Panc1 (cell line): ENCODE measurements around the gene VTI1A. TPM values are rescaled to one million over a fixed set of nuclear protein-coding genes. Genes with fewer than 3 reads are reported as not detected.

Experiments
- ATAC-seq: fragments of 200-7000 bp; cut with Tn5 transposase; 2 replicates; pipeline ENCODE4 v1.9.1; 2020; ENCODE audit warnings: mild to moderate bottlenecking, moderate library complexity
- BruUV-seq: library from RNA; stranded (reverse); fragments of 400-500 nt; replicated peaks from 2 replicates; lab custom pipeline; 2021; lab: Mats Ljungman, UMichigan
- CTCF ChIA-PET: fragments of 300-600 bp; sonication (Branson Sonifier 250); formaldehyde crosslinking; loops from one replicate; lab custom pipeline; 2022; ENCODE audit warnings: antibody characterized with exemption; lab: Charles Lee
- POLR2A ChIA-PET: fragments of 300-600 bp; sonication (Branson Sonifier 250); formaldehyde crosslinking; loops from one replicate; lab custom pipeline; 2022; ENCODE audit warnings: antibody characterized with exemption; lab: Charles Lee
- DNase-seq: peaks from one replicate; pipeline ENCODE4 v3.0.0-alpha.2; 2010; ENCODE audit warnings: low read depth, low spot score
- H3K27ac ChIP-seq: 2 replicates; pipeline ENCODE4 v1.5.1; 2011; ENCODE audit warnings: mild to moderate bottlenecking, low read length, inconsistent platforms
- H3K27me3 ChIP-seq: fragments of 200-500 bp; sonication (Bioruptor generic); 2 replicates; pipeline ENCODE4 v1.6.0; 2014; ENCODE audit warnings: low read length, inconsistent platforms; ENCODE audit not compliant: control insufficient read depth, insufficient read depth
- H3K36me3 ChIP-seq: fragments of 200-500 bp; sonication (Bioruptor generic); 2 replicates; pipeline ENCODE4 v1.5.1; 2014; ENCODE audit warnings: inconsistent platforms, mild to moderate bottlenecking, low read length, moderate library complexity; ENCODE audit not compliant: control insufficient read depth, insufficient read depth
- H3K4me1 ChIP-seq: 2 replicates; pipeline ENCODE4 v1.5.1; 2011; ENCODE audit warnings: inconsistent platforms, mild to moderate bottlenecking, low read length, moderate library complexity; ENCODE audit not compliant: control insufficient read depth, insufficient read depth
- H3K4me3 ChIP-seq, 2 experiments: 2 replicates each; pipeline ENCODE4 v1.5.1; 2011 to 2012; ENCODE audit warnings: low read depth in 2 of 2, low read length in 2 of 2, mild to moderate bottlenecking in 2 of 2, inconsistent platforms in 1 of 2, moderate library complexity in 1 of 2
- H3K9me3 ChIP-seq: fragments of 200-500 bp; sonication (Bioruptor generic); 2 replicates; pipeline ENCODE4 v1.5.1; 2014; ENCODE audit warnings: low read depth, mild to moderate bottlenecking, inconsistent platforms, low read length, moderate library complexity; ENCODE audit not compliant: control insufficient read depth, insufficient read depth
- CTCF ChIP-seq: fragments of 450-650 bp; IDR thresholded peaks from 2 replicates; pipeline ENCODE4 v1.5.1; 2017; ENCODE audit warnings: mild to moderate bottlenecking
- POLR2AphosphoS5 ChIP-seq: IDR thresholded peaks from 2 replicates; pipeline ENCODE4 v1.6.1; 2012; ENCODE audit warnings: mild to moderate bottlenecking, low read depth, low read length, moderate library complexity
- REST ChIP-seq, 2 experiments: IDR thresholded peaks; 2 replicates each; pipeline ENCODE4 v1.6.1; 2011 to 2012; ENCODE audit warnings: low read depth in 2 of 2, control low read depth in 1 of 2, low read length in 1 of 2, mild to moderate bottlenecking in 1 of 2, moderate library complexity in 1 of 2; ENCODE audit not compliant: insufficient read depth in 1 of 2
- SIN3A ChIP-seq: IDR thresholded peaks from 2 replicates; pipeline ENCODE4 v1.6.1; 2012; ENCODE audit warnings: low read depth, mild to moderate bottlenecking, low read length, moderate library complexity, borderline replicate concordance; ENCODE audit not compliant: insufficient read depth
- TCF7L2 ChIP-seq: IDR thresholded peaks from 2 replicates; pipeline ENCODE4 v1.6.1; 2011; ENCODE audit warnings: mild to moderate bottlenecking, low read depth, low read length, inconsistent platforms
- in situ Hi-C: cut with HindIII; loops from 2 replicates; pipeline ENCODE4 v1.10.0; 2016; ENCODE audit warnings: low sequenced_read_pairs, low pct_unique_long_range_greater_than_20kb
- intact Hi-C: fragments of 100-400 bp; cut with micrococcal nuclease; formaldehyde crosslinking; loops from one replicate; pipeline ENCODE4 v1.10.0; 2022; ENCODE audit not compliant: unreplicated experiment
- total RNA-seq: library from RNA; stranded (reverse); gene quantifications from one replicate; pipeline ENCODE4 v1.2.1, GENCODE V29; 2021; ENCODE audit not compliant: unreplicated experiment

The VTI1A gene
- total RNA-seq, 1 experiment from 2014 or later, result 36.3 TPM

GRCh38 chr10:112507046-112507445 is 60.0 kb downstream of the VTI1A start:
- POLR2A ChIA-PET, result no interaction called here
- no peak overlapping the region for H3K27ac ChIP-seq
- in situ Hi-C loops, result no loop called here
- no peaks in the 10 kb centered on the region for H3K27me3 ChIP-seq
- no TSS peak for BruUV-seq
- H3K9me3 ChIP-seq, result no peaks in the 10 kb centered on the region
- ATAC-seq, result no peak
- intact Hi-C loops, result no loop called here
- no peaks in the 10 kb centered on the region for H3K36me3 ChIP-seq
- TF ChIP-seq SIN3A, result no peak
- TF ChIP-seq TCF7L2, result no peak
- no peak for TF ChIP-seq CTCF
- no peak for TF ChIP-seq REST (IDR thresholded peaks at IDR 0.05; ENCODE audit: insufficient read depth in 1 of 2, low read depth in 2 of 2, low read length in 1 of 2)
- no peak for TF ChIP-seq POLR2AphosphoS5
- CTCF ChIA-PET, result no interaction called here
- no peak for DNase-seq
- no peak overlapping the region for H3K4me3 ChIP-seq
- peaks cover 3% of the 10 kb centered on the region for H3K4me1 ChIP-seq

- CTCF ChIA-PET, result no interaction called here
- ATAC-seq (no peak), DNase-seq (no peak)
- H3K27ac ChIP-seq, result no peak overlapping the region
- in situ Hi-C loops (no loop called here), intact Hi-C loops (no loop called here)
- H3K9me3 ChIP-seq, result no peaks in the 10 kb centered on the region
- no TSS peak for BruUV-seq
- no peaks in the 10 kb centered on the region for H3K36me3 ChIP-seq
- no peak overlapping the region for H3K4me3 ChIP-seq
- TF ChIP-seq REST (IDR thresholded peaks at IDR 0.05; ENCODE audit: insufficient read depth in 1 of 2, low read depth in 2 of 2, low read length in 1 of 2), result no peak
- H3K4me1 ChIP-seq, result peaks cover 3% of the 10 kb centered on the region
- POLR2A ChIA-PET, result no interaction called here
- no peaks in the 10 kb centered on the region for H3K27me3 ChIP-seq
Measured at GRCh38 chr10:112507988-112508387, 61.0 kb downstream of the VTI1A start.
